NT2/D1 (cell line): ENCODE results near the gene CCDC86.

Source experiments
- SUZ12 ChIP-seq: IDR thresholded peaks from 2 replicates; pipeline ENCODE4 v1.6.1; 2011; ENCODE audit not compliant: insufficient read length, insufficient read depth; ENCODE audit errors: extremely low read depth
- YY1 ChIP-seq: IDR thresholded peaks from 2 replicates; pipeline ENCODE4 v1.6.1; 2011; ENCODE audit not compliant: insufficient read length, insufficient read depth

- no peak for TF ChIP-seq YY1
- no peak for TF ChIP-seq SUZ12
Measured at GRCh38 chr11:60863550-60864521, 21.9 kb downstream of the CCDC86 start.
